Measurements from ENCODE around the gene MAP3K19.

The MAP3K19 gene

GRCh38 chr2:134927195-134927594, 120.1 kb downstream of the MAP3K19 start:
- no peak for DNase-seq

GRCh38 chr2:134926231-134926931, 120.9 kb downstream of the MAP3K19 start:
- DNase-seq = no peak

- DNase-seq = no peak
These were observed 122.3 kb downstream of the MAP3K19 start for GRCh38 chr2:134924912-134925311.

GRCh38 chr2:134919341-134920210, 127.7 kb downstream of the MAP3K19 start:
- DNase-seq = peak; percentile 37

DNA sequence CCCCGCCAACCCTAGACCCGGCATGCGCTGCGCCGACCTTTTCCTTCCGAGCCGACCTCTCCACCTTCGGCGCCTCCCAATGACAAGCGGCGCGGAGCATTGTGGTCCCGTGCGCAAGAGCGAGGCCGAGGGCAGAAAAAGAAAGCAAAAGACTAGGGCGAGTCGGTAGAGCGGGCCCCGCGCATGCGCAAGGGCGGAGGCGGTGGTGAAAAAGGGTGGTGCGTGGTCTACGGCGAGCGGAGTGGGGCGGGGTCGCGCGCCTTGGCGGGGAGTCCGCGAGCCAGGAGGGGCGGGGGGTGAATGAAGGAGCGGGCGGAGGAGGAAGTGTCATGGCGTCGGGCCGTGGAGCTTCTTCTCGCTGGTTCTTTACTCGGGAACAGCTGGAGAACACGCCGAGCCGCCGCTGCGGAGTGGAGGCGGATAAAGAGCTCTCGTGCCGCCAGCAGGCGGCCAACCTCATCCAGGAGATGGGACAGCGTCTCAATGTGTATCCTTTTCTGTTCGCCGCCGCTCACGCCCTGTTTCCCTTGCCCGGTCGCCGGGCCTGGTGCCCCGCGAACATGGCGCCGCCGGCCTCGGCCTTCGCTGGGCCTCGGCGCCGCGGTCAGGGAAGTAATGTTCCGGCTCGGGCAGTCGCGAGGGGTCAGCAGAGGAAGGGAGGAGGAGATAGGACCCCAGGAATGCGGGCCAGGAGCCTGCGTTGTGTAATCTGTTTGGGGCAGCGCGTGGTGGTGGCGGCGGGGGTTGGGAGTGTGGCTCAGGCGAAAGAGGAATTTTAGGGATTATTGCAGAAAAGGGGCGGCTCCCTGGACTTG, 128.5 kb downstream of the MAP3K19 start, which contains the start of gene CCNT2:
Gene CCNT2 (plus strand): TSS at position 297 of the 815 bp plus-strand sequence. CDS start 33 bp downstream, at position 330.
- peak; percentile 98 for DNase-seq

DNA sequence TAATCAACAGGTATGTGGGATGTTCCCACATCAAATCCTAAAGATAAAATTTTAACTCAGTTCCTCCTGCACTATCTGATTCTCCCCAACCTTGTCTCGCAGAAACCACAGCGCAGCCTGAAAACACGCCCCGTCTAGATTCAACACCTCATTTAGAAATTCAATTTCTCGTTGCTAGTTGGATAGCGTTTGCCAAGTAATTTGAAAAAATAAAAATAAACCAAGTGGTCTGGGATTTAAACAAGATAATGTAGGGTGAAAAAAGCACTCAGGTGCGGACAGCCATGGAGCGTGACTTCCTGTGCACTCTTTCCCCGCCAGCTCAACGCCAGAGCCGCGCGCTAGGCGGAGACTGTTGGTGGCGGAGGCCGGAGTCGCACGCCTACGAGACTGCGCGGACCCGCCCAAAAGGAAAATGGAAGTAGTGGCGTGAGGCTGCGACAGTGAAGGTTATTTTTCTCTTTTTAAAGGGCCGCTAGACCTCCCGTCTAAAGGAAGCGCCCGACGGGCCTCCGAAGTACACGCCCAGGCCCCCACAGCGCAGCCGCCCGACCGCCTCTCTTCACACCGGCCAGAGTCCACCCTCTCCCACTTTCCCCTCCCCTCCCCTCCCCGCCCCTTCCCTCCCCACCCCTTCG, 129.2 kb downstream of the MAP3K19 start:
- peak; percentile 96 for DNase-seq

DNA sequence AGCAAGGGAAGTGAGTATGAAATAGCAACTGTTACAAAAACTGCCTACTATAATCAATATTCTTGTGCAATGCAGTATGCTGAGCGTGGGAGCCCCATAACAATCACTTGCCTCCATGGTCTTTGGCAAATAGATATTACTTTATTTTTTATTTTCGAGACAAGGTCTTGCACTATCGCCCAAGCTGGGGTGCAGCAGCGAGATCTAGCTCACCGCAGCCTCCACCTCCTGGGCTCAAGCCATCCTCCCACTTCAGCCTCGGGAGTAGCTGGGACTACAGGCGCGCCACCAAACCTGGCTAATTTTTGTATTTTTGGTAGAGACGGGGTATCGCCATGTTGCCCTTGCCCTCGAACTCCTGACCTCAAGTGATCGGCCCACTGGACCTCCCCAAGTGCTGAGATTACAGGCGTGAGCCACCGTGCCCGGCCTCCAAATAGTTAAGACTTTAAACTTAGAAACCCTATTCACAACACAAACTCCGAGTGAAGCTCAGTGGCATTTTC, 129.8 kb downstream of the MAP3K19 start:
- DNase-seq = no peak
